Endodermal cell (in vitro differentiated cells): ENCODE measurements around the gene C5AR1. TPM values are rescaled to one million over a fixed set of nuclear protein-coding genes. Genes with fewer than 3 reads are reported as not detected.
"Not testable (repeated sequence)": the region's sequence is repeated elsewhere in the genome, so short reads cannot be mapped to it uniquely, and the experiment has no call there.

ENCODE experiments used
- DNase-seq: peaks from one replicate; pipeline ENCODE4 v3.0.0-alpha.2; 2017
- H3K27ac ChIP-seq: 2 replicates; pipeline ENCODE4 v1.5.1; 2013; ENCODE audit warnings: mild to moderate bottlenecking, low read depth, low read length, moderate library complexity
- H3K27me3 ChIP-seq: 2 replicates; pipeline ENCODE4 v1.6.1; 2013; ENCODE audit warnings: mild to moderate bottlenecking, low read length, moderate library complexity; ENCODE audit not compliant: insufficient read depth, control insufficient read depth, poor library complexity, severe bottlenecking
- H3K36me3 ChIP-seq: 2 replicates; pipeline ENCODE4 v1.7.0; 2013; ENCODE audit warnings: mild to moderate bottlenecking, low read length, moderate library complexity; ENCODE audit not compliant: control insufficient read depth, insufficient read depth
- H3K4me1 ChIP-seq: one replicate; pipeline ENCODE4 v1.7.0; 2013; ENCODE audit warnings: low read length; ENCODE audit not compliant: control insufficient read depth, insufficient read depth
- H3K4me3 ChIP-seq: 2 replicates; pipeline ENCODE4 v1.5.1; 2013; ENCODE audit warnings: mild to moderate bottlenecking, low read length, moderate library complexity
- H3K9ac ChIP-seq: 2 replicates; pipeline ENCODE4 v1.6.1; 2013; ENCODE audit warnings: mild to moderate bottlenecking, low read length, moderate library complexity; ENCODE audit not compliant: poor library complexity, severe bottlenecking; ENCODE audit errors: extremely low read depth
- H3K9me3 ChIP-seq: 2 replicates; pipeline ENCODE4 v1.6.1; 2013; ENCODE audit warnings: mild to moderate bottlenecking, low read length, moderate library complexity; ENCODE audit not compliant: control insufficient read depth
- H3K27ac Mint-ChIP-seq: 2 replicates; pipeline ENCODE4 v1.8.0; 2020; ENCODE audit warnings: mixed read lengths
- H3K27me3 Mint-ChIP-seq: 2 replicates; pipeline ENCODE4 v1.8.0; 2021; ENCODE audit warnings: mild to moderate bottlenecking, mixed read lengths; ENCODE audit not compliant: insufficient read depth
- H3K36me3 Mint-ChIP-seq: 2 replicates; pipeline ENCODE4 v1.8.0; 2020; ENCODE audit warnings: low read depth, mixed read lengths
- H3K4me1 Mint-ChIP-seq: 2 replicates; pipeline ENCODE4 v1.8.0; 2020; ENCODE audit warnings: mixed read lengths
- H3K4me3 Mint-ChIP-seq: 2 replicates; pipeline ENCODE4 v1.8.0; 2020; ENCODE audit warnings: mild to moderate bottlenecking, moderate library complexity, mixed read lengths
- H3K9me3 Mint-ChIP-seq: 2 replicates; pipeline ENCODE4 v1.8.0; 2020; ENCODE audit warnings: mild to moderate bottlenecking, mixed read lengths
- CTCF ChIP-seq: fragments of 200-600 bp; sonication (generic); conservative IDR thresholded peaks from 2 replicates; pipeline ENCODE4 v1.5.0; 2021; ENCODE audit warnings: antibody characterized with exemption, mild to moderate bottlenecking
- WGBS, 2 experiments: methylation state at CpG; one replicate each; pipeline versions ENCODE4 v1.1.5 to v1.1.7; 2013; ENCODE audit warnings: missing lambda C conversion rate in 2 of 2, mixed read lengths in 1 of 2; ENCODE audit not compliant: insufficient coverage in 1 of 2, insufficient read length in 1 of 2; 5-methylcytosine and 5-hydroxymethylcytosine counted together
- total RNA-seq, 2 donors: library from RNA; stranded (reverse); fragmentation: NEBNext Ultra II Directional in 1 of 2; extraction: Animal tissue kit (Norgen Biotek cat#: 25700) in 1 of 2; gene quantifications; 2 replicates in 1 of 2; 3 replicates in 1 of 2; pipeline ENCODE4 v1.2.1, GENCODE V29; 2021

The C5AR1 gene
- total RNA-seq, 2 donors from 2014 or later = 0.48 TPM; not detected in 1

GRCh38 chr19:47274071-47274890 is 35.4 kb upstream of the C5AR1 start, which contains the start of gene INAFM1:
Gene INAFM1, plus strand, starts transcription at chr19:47274885. Its CDS starts 35 bp downstream, at chr19:47274920.
- no peaks in the 10 kb centered on the region for H3K9me3 ChIP-seq
- H3K9ac ChIP-seq = peak within 1 kb of the TSS; percentile 93
- 0% methylated on average over 8 to 51 of the region's 72 CpGs for WGBS, 2 experiments
- H3K4me1 ChIP-seq = no peaks in the 10 kb centered on the region
- H3K36me3 Mint-ChIP-seq = peaks cover 18% of the 10 kb centered on the region
- peak; percentile 100 for DNase-seq
- peaks cover 12% of the 10 kb centered on the region for H3K27me3 Mint-ChIP-seq
- H3K4me3 ChIP-seq = peak within 1 kb of the TSS; percentile 80
- no peaks in the 10 kb centered on the region for H3K27me3 ChIP-seq
- TF ChIP-seq CTCF = no peak
- H3K4me3 Mint-ChIP-seq = peak within 1 kb of the TSS; percentile 80
- H3K27ac ChIP-seq = peak within 1 kb of the TSS; percentile 98
- H3K9me3 Mint-ChIP-seq = no peaks in the 10 kb centered on the region
- H3K4me1 Mint-ChIP-seq = peaks cover 8% of the 10 kb centered on the region
- H3K27ac Mint-ChIP-seq = peak within 1 kb of the TSS; percentile 98
- peaks cover 23% of the 10 kb centered on the region for H3K36me3 ChIP-seq

- peaks cover 8% of the 10 kb centered on the region for H3K4me1 Mint-ChIP-seq
- H3K27me3 Mint-ChIP-seq = peaks cover 12% of the 10 kb centered on the region
- peak overlapping the region; percentile 63 for H3K27ac ChIP-seq
- no peaks in the 10 kb centered on the region for H3K9me3 ChIP-seq
- WGBS, 2 experiments = 8 to 10% methylated on average over 46 to 82 of the region's 82 CpGs
- H3K9ac ChIP-seq = peak overlapping the region; percentile 8
- no peak for TF ChIP-seq CTCF
- peak overlapping the region; percentile 35 for H3K27ac Mint-ChIP-seq
- no peaks in the 10 kb centered on the region for H3K27me3 ChIP-seq
- H3K4me1 ChIP-seq = no peaks in the 10 kb centered on the region
- H3K4me3 ChIP-seq = peak overlapping the region; percentile 70
- DNase-seq = peak; percentile 75
- peak overlapping the region; percentile 80 for H3K4me3 Mint-ChIP-seq
- H3K36me3 Mint-ChIP-seq = peaks cover 15% of the 10 kb centered on the region
- peaks cover 21% of the 10 kb centered on the region for H3K36me3 ChIP-seq
- H3K9me3 Mint-ChIP-seq = no peaks in the 10 kb centered on the region
These were observed 34.5 kb upstream of the C5AR1 start for GRCh38 chr19:47274891-47275761.

GRCh38 chr19:47275791-47276461 is 33.7 kb upstream of the C5AR1 start:
- Histone ChIP-seq H3K9me3 (no peaks in the 10 kb centered on the region), H3K27me3 (no peaks in the 10 kb centered on the region), H3K4me1 (no peaks in the 10 kb centered on the region), H3K36me3 (peaks cover 14% of the 10 kb centered on the region), H3K27ac (peak overlapping the region; percentile 4), H3K4me3 (peak overlapping the region; percentile 70), H3K9ac (no peak overlapping the region)
- Mint-ChIP-seq H3K27ac (peak overlapping the region; percentile 35), H3K27me3 (peaks cover 12% of the 10 kb centered on the region), H3K4me1 (peaks cover 8% of the 10 kb centered on the region), H3K4me3 (peak overlapping the region; percentile 80), H3K9me3 (no peaks in the 10 kb centered on the region), H3K36me3 (peaks cover 8% of the 10 kb centered on the region)
- TF ChIP-seq CTCF = no peak
- peak; percentile 53 for DNase-seq
- WGBS, 2 experiments = 84% methylated on average over 9 to 11 of the region's 13 CpGs

GRCh38 chr19:47276513-47276912 is 33.1 kb upstream of the C5AR1 start:
- not testable (repeated sequence) for H3K27me3 ChIP-seq, H3K4me1 ChIP-seq, H3K27ac ChIP-seq, H3K9me3 ChIP-seq, H3K36me3 ChIP-seq, H3K9ac ChIP-seq, H3K36me3 Mint-ChIP-seq, H3K4me3 ChIP-seq, H3K4me1 Mint-ChIP-seq, H3K9me3 Mint-ChIP-seq, DNase-seq, H3K27ac Mint-ChIP-seq
- Mint-ChIP-seq H3K4me3 (peak overlapping the region; percentile 80), H3K27me3 (peaks cover 12% of the 10 kb centered on the region)
- whole genome bisulfite sequencing, 2 experiments = 93% methylated on average over 3 of the region's 3 CpGs; no CpG with 5 or more reads in 1 of the 2 experiments
